ENCODE data around the gene GLT8D2.
"Not testable (repeated sequence)": the region's sequence is repeated elsewhere in the genome, so short reads cannot be mapped to it uniquely, and the experiment has no call there.

The GLT8D2 gene

DNA sequence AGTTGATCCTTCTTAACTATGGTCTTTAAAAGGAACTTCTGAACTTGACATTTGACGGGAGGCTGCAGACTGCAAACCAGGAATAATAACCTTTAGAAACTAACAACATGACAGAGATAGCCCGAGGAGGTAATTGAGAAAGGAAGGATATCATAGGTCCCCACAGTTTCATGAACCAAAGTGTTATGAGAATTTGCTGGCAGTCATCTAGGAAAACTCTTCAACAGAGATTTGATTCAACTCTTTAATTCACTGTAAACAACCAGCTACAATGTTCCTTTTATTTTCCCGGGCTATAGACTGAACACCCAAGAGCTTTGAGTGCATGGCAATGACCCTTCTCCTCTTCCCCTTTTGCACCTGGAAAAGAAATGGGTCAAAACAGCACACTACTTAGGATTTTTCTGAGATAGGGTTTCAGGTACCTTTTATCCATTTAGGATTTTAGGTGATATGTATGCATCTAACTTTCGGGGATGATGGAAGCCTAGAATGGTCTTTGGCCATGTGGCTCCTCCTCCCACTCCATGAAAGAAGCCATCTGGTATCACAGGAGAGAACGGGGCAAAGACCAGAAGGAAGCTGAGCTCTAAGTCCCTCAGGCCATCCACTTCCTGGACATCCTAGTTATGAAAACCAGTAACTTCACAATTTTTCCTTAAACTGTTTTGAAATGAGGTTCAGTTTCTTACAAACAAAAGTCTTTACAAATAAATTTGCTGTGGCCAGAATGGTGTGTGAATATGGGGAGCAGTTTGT lies 23.0 kb downstream of the GLT8D2 start:
- Mint-ChIP-seq H3K27ac (no peak overlapping the region), H3K9me3 (no peaks in the 10 kb centered on the region), H3K4me3 (no peak overlapping the region), H3K27me3 (peaks cover 27% of the 10 kb centered on the region), H3K4me1 (no peaks in the 10 kb centered on the region)
- DNase-seq = no peak
- no peak for ATAC-seq

GRCh38 chr12:104025771-104026170 lies 24.2 kb downstream of the GLT8D2 start:
- Mint-ChIP-seq H3K4me3 (no peak overlapping the region), H3K27me3 (peaks cover 39% of the 10 kb centered on the region), H3K27ac (no peak overlapping the region), H3K9me3 (no peaks in the 10 kb centered on the region), H3K4me1 (no peaks in the 10 kb centered on the region)
- ATAC-seq = no peak
- no peak for DNase-seq

DNA sequence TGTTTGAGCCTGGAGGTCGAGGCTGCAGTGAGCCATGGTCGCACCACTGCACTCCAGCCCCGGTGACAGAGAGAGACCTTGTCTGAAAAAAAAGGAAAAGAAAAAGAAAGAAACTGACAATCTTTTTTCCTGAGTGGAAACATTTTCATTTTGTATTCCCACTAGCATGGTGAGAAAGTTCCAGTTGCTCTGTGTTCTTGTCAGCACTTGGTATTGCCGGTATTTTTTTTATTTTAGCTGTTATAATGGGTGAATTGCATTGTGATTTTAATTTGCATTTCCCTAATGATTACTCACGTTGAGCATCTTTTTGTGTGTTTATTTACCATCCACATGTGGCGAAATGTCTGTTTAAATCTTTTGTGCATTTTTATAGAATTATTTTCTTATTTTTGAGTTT lies 25.6 kb downstream of the GLT8D2 start:
- Mint-ChIP-seq H3K9me3 (no peaks in the 10 kb centered on the region), H3K27ac (no peak overlapping the region), H3K4me1 (no peaks in the 10 kb centered on the region), H3K4me3 (no peak overlapping the region), H3K27me3 (peaks cover 52% of the 10 kb centered on the region)
- DNase-seq = no peak
- no peak for ATAC-seq

DNA sequence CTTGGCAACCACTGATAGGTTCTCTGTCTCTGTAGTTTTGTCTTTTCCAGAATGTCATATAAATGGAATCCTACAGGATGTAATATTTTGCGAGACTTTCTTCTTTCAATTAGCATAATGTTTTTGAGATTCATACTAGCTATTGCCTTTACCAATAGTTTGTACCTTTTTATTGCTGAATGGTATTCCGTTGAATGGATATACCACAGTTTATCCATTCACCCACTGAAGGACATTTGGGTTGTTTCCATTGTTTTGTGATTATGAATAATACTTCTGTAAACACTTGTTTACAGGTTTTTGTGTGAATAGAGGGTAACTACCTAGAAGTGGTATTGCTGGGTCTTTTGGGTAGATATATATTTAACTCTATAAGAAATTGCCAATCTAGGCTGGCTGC lies 26.3 kb downstream of the GLT8D2 start:
- DNase-seq (no peak), ATAC-seq (no peak)
- no peak overlapping the region for H3K4me3 Mint-ChIP-seq
- no peaks in the 10 kb centered on the region for H3K4me1 Mint-ChIP-seq
- H3K27me3 Mint-ChIP-seq = peaks cover 47% of the 10 kb centered on the region
- no peaks in the 10 kb centered on the region for H3K9me3 Mint-ChIP-seq
- H3K27ac Mint-ChIP-seq = no peak overlapping the region

DNA sequence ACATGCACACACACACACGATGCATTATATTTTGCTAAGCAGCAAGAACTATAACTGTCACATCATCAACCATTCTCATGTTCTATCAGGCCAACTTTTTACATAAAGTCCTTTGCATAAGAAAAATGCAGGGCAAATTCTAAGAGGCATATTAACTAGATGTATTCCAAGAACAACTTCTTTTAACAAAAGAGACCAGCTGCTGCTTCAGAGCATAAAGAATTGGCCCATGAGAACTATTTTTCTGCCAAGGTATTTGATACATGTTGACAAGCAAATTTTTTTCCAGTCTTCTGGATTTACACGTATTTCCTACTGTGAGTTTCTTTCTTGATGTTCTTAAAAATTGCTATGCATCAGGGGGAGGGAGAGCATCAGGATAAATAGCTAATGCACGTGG lies 27.2 kb downstream of the GLT8D2 start:
- ATAC-seq = no peak
- Mint-ChIP-seq H3K9me3 (no peaks in the 10 kb centered on the region), H3K4me1 (no peaks in the 10 kb centered on the region), H3K4me3 (no peak overlapping the region), H3K27me3 (peaks cover 43% of the 10 kb centered on the region), H3K27ac (no peak overlapping the region)
- no peak for DNase-seq

DNA sequence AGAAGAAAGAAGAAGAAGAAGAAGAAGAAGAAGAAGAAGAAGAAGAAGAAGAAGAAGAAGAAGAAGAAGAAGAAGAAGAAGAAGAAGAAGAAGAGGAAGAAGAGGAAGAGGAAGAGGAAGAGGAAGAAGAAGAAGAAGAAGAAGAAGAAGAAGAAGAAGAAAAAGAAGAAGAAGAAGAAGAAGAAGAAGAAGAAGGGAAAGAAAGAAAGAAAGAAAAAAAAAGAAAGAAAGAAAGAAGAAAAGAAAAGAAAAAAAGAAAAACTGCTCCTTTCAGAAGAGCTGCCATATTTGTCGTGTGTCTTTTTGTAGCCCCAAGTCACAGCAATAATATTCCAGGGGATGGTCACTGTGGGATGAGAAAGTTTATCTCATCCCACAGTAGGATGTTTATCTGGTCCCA lies 28.1 kb downstream of the GLT8D2 start:
- Mint-ChIP-seq H3K27ac (peak overlapping the region in 1 of 2 donors; percentile 27), H3K27me3 (peaks cover 38% of the 10 kb centered on the region)
- not testable (repeated sequence) for ATAC-seq, H3K9me3 Mint-ChIP-seq, H3K4me3 Mint-ChIP-seq, DNase-seq, H3K4me1 Mint-ChIP-seq

- Mint-ChIP-seq H3K4me1 (no peaks in the 10 kb centered on the region), H3K4me3 (no peak overlapping the region), H3K27me3 (peaks cover 10% of the 10 kb centered on the region), H3K9me3 (no peaks in the 10 kb centered on the region), H3K27ac (no peak overlapping the region)
- ATAC-seq = no peak
- DNase-seq = no peak
Measured at GRCh38 chr12:104012331-104012730, 37.7 kb downstream of the GLT8D2 start.

GRCh38 chr12:104011253-104011652 lies 38.7 kb downstream of the GLT8D2 start:
- no peak overlapping the region for H3K27ac Mint-ChIP-seq
- H3K9me3 Mint-ChIP-seq = no peaks in the 10 kb centered on the region
- no peaks in the 10 kb centered on the region for H3K4me1 Mint-ChIP-seq
- H3K4me3 Mint-ChIP-seq = no peak overlapping the region
- DNase-seq (no peak), ATAC-seq (no peak)
- peaks cover 20% of the 10 kb centered on the region for H3K27me3 Mint-ChIP-seq

GRCh38 chr12:104010606-104011169 lies 39.3 kb downstream of the GLT8D2 start:
- Mint-ChIP-seq H3K4me3 (no peak overlapping the region), H3K9me3 (no peaks in the 10 kb centered on the region), H3K4me1 (no peaks in the 10 kb centered on the region), H3K27ac (no peak overlapping the region), H3K27me3 (peaks cover 23% of the 10 kb centered on the region)
- ATAC-seq (no peak), DNase-seq (no peak)

GRCh38 chr12:104010121-104010520 lies 39.9 kb downstream of the GLT8D2 start:
- H3K9me3 Mint-ChIP-seq = no peaks in the 10 kb centered on the region
- DNase-seq = no peak
- H3K27me3 Mint-ChIP-seq = peaks cover 29% of the 10 kb centered on the region
- no peak overlapping the region for H3K4me3 Mint-ChIP-seq
- no peaks in the 10 kb centered on the region for H3K4me1 Mint-ChIP-seq
- no peak overlapping the region for H3K27ac Mint-ChIP-seq
- no peak for ATAC-seq

- Mint-ChIP-seq H3K27me3 (peaks cover 59% of the 10 kb centered on the region), H3K4me1 (no peaks in the 10 kb centered on the region), H3K4me3 (no peak overlapping the region), H3K27ac (no peak overlapping the region), H3K9me3 (no peaks in the 10 kb centered on the region)
- ATAC-seq = no peak
- DNase-seq = no peak
Measured at GRCh38 chr12:104006929-104007328, 43.1 kb downstream of the GLT8D2 start.

- H3K27me3 Mint-ChIP-seq = peaks cover 79% of the 10 kb centered on the region
Measured at GRCh38 chr12:104003596-104003995, 46.4 kb downstream of the GLT8D2 start.

DNA sequence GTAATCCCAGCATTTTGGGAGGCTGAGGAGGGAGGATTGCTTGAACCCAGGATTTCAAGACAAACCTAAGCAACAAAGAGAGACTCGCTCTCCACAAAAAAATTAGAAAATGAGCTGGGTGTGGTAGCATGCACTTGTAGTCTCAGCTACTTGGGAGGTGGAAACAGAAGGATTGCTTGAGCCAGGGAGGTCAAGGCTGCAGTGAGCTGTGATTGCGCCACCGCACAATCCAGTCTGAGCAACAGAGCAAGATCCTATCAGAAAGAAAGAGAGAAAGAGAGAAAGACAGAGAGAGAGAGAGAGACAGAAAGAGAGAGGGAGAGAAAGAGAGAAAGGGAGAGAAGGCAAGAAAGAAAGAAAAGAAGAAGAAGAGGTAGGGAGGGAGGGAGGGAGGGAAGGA lies 47.3 kb downstream of the GLT8D2 start:
- DNase-seq (no peak), ATAC-seq (no peak)
- Mint-ChIP-seq H3K4me1 (peaks cover 5% of the 10 kb centered on the region), H3K27ac (no peak overlapping the region), H3K9me3 (no peaks in the 10 kb centered on the region), H3K4me3 (no peak overlapping the region), H3K27me3 (peaks cover 73% of the 10 kb centered on the region)

More at GRCh38 chr12:104003596-104003995, 46.4 kb downstream of the GLT8D2 start:
- Mint-ChIP-seq H3K9me3 (no peaks in the 10 kb centered on the region), H3K4me1 (peaks cover 5% of the 10 kb centered on the region), H3K27ac (no peak overlapping the region), H3K4me3 (no peak overlapping the region)
- DNase-seq = no peak
- ATAC-seq = no peak

- no peak for DNase-seq
- no peak for ATAC-seq
- Mint-ChIP-seq H3K9me3 (no peaks in the 10 kb centered on the region), H3K4me1 (peaks cover 5% of the 10 kb centered on the region), H3K27ac (no peak overlapping the region), H3K4me3 (no peak overlapping the region), H3K27me3 (peaks cover 57% of the 10 kb centered on the region)
Measured at GRCh38 chr12:104000807-104001434, 49.1 kb downstream of the GLT8D2 start.

GRCh38 chr12:103998976-103999375 lies 51.0 kb downstream of the GLT8D2 start:
- ATAC-seq = no peak
- Mint-ChIP-seq H3K4me3 (no peak overlapping the region), H3K27ac (no peak overlapping the region), H3K4me1 (peaks cover 5% of the 10 kb centered on the region), H3K9me3 (no peaks in the 10 kb centered on the region), H3K27me3 (peaks cover 39% of the 10 kb centered on the region)
- no peak for DNase-seq

- Mint-ChIP-seq H3K4me3 (no peak overlapping the region), H3K4me1 (peaks cover 5% of the 10 kb centered on the region), H3K27ac (no peak overlapping the region), H3K9me3 (no peaks in the 10 kb centered on the region), H3K27me3 (peaks cover 23% of the 10 kb centered on the region)
- no peak for ATAC-seq
- no peak for DNase-seq
Measured at GRCh38 chr12:103997286-103997900, 52.6 kb downstream of the GLT8D2 start.
